Measurements from ENCODE around the gene OPRM1. TPM values are rescaled to one million over a fixed set of nuclear protein-coding genes. Genes with fewer than 3 reads are reported as not detected.

Gene OPRM1
- total RNA-seq, 1 donor from 2014 or later = not detected

DNA sequence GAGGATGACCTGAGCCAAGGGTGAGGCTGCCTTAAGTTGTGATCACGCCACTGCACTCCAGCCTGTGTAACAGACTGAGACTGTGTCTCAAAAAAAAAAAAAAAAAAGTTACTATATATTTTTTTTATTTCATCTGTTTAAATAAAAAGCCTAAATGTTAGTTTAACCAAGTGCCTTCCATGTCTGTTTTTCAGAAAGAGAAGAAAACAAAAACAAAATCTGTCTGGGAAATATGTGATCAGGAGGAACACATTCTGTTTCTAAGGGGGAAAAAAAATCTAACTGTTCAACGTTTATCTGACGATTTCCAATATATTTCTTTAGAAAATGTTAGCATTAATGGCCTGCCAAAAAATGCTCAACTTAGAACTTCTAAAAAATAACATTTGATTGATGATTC lies 170.5 kb downstream of the OPRM1 start:
- H3K27ac Mint-ChIP-seq (ENCODE audit: unreplicated experiment) = no peak overlapping the region
- no peaks in the 10 kb centered on the region for H3K36me3 Mint-ChIP-seq (ENCODE audit: low read depth)
- H3K4me3 Mint-ChIP-seq (ENCODE audit: unreplicated experiment) = no peak overlapping the region
- H3K4me1 Mint-ChIP-seq (ENCODE audit: low read depth) = no peaks in the 10 kb centered on the region
- no peaks in the 10 kb centered on the region for H3K27me3 Mint-ChIP-seq (ENCODE audit: low read depth)
- H3K9me3 Mint-ChIP-seq (ENCODE audit: low read depth) = no peaks in the 10 kb centered on the region
- no peak for DNase-seq (ENCODE audit: low spot score)
- TF ChIP-seq, protein P1, sequence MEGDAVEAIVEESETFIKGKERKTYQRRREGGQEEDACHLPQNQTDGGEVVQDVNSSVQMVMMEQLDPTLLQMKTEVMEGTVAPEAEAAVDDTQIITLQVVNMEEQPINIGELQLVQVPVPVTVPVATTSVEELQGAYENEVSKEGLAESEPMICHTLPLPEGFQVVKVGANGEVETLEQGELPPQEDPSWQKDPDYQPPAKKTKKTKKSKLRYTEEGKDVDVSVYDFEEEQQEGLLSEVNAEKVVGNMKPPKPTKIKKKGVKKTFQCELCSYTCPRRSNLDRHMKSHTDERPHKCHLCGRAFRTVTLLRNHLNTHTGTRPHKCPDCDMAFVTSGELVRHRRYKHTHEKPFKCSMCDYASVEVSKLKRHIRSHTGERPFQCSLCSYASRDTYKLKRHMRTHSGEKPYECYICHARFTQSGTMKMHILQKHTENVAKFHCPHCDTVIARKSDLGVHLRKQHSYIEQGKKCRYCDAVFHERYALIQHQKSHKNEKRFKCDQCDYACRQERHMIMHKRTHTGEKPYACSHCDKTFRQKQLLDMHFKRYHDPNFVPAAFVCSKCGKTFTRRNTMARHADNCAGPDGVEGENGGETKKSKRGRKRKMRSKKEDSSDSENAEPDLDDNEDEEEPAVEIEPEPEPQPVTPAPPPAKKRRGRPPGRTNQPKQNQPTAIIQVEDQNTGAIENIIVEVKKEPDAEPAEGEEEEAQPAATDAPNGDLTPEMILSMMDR (IDR thresholded peaks at IDR 0.05) = no peak

DNA sequence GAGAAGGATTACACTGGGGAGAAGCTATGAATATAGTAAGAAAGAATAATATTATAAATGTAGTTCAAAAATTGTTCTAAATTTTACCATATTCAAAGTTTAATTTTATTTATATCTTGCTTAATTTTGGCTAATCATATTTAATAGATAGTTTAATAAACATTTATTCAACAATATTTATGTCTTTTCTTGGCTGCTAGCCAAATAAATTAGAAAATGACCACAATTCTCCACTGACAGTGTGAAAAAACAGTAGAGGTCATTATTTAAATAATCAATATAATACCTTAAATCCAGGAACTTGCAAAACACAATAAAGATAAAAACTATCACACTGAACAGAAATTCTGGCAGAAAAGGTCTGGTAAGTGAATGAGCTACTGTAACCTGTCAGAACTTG lies 171.6 kb downstream of the OPRM1 start:
- Mint-ChIP-seq H3K27me3 (ENCODE audit: low read depth) (no peaks in the 10 kb centered on the region), H3K27ac (ENCODE audit: unreplicated experiment) (no peak overlapping the region), H3K36me3 (ENCODE audit: low read depth) (no peaks in the 10 kb centered on the region)

DNA sequence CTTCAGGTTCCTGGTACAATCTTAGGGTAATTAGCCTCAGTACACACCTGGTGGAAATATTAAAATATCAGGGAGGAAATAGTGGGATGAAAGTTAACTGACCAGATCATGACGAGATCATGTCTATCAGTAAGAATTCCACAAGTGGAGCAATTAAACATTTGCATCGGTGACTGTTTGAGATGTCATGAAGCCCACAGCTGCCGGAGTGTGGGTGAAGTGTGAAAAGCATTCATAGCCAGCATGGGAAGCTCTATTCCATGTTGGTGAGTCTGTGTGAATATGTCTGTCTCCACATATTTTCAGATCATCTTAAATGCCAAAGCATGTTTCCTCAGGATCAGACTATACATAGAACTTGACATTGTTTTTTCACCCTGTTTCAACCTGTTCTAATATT lies 174.7 kb downstream of the OPRM1 start:
- no peaks in the 10 kb centered on the region for H3K36me3 Mint-ChIP-seq (ENCODE audit: low read depth)
- H3K27me3 Mint-ChIP-seq (ENCODE audit: low read depth) = no peaks in the 10 kb centered on the region
- DNase-seq (ENCODE audit: low spot score) = no peak
- no peaks in the 10 kb centered on the region for H3K9me3 Mint-ChIP-seq (ENCODE audit: low read depth)
- H3K4me1 Mint-ChIP-seq (ENCODE audit: low read depth) = no peaks in the 10 kb centered on the region
- no peak overlapping the region for H3K27ac Mint-ChIP-seq (ENCODE audit: unreplicated experiment)
- TF ChIP-seq, protein P1 (IDR thresholded peaks at IDR 0.05) = no peak
- H3K4me3 Mint-ChIP-seq (ENCODE audit: unreplicated experiment) = no peak overlapping the region

More for the DNA sequence above, 171.6 kb downstream of the OPRM1 start:
- Mint-ChIP-seq H3K4me1 (ENCODE audit: low read depth) (no peaks in the 10 kb centered on the region), H3K9me3 (ENCODE audit: low read depth) (no peaks in the 10 kb centered on the region), H3K4me3 (ENCODE audit: unreplicated experiment) (no peak overlapping the region)
- no peak for DNase-seq (ENCODE audit: low spot score)
- TF ChIP-seq, protein P1 (IDR thresholded peaks at IDR 0.05) = no peak

DNA sequence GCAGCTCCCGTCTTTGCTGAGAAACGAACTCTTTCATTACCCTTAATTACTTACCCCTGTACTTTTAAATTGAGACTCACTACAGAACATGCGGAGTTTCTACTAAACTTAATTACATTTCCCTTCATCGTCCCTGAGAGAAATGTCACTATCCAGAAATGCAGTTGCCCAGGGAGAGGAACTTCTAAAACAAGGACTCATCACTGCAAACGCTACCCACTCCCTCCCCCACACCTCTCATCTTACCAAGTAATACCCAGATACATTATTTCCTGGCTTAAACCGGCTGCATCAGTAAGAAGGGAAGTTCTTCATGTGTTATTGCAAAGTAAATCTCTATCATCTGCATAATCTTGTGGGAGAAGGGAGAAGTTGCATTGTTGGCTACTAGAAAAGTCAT lies 179.3 kb downstream of the OPRM1 start:
- no peaks in the 10 kb centered on the region for H3K4me1 Mint-ChIP-seq (ENCODE audit: low read depth)
- no peak overlapping the region for H3K4me3 Mint-ChIP-seq (ENCODE audit: unreplicated experiment)
- no peak overlapping the region for H3K27ac Mint-ChIP-seq (ENCODE audit: unreplicated experiment)
- TF ChIP-seq, protein P1 (IDR thresholded peaks at IDR 0.05) = no peak
- H3K9me3 Mint-ChIP-seq (ENCODE audit: low read depth) = no peaks in the 10 kb centered on the region
- H3K27me3 Mint-ChIP-seq (ENCODE audit: low read depth) = peaks cover 5% of the 10 kb centered on the region
- no peak for DNase-seq (ENCODE audit: low spot score)
- no peaks in the 10 kb centered on the region for H3K36me3 Mint-ChIP-seq (ENCODE audit: low read depth)

DNA sequence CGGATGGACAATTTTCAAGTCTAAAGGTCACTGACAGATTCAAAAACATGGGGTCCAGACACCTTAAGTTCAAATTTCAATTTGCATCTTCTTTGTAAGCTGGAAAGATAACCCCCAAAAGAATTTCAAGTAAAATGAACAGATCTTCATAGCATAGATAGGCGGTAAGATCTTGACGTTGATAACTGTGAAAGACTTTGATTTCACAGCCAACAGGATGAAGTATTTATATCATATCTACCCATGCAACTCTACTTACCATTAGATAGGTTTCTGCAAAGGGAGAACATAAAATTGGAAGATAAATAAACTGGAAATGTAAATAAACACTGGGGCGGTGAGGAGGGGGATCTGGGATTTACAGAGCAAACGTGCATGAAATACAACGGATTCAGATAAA lies 179.7 kb downstream of the OPRM1 start:
- Mint-ChIP-seq H3K27ac (ENCODE audit: unreplicated experiment) (no peak overlapping the region), H3K4me3 (ENCODE audit: unreplicated experiment) (no peak overlapping the region), H3K27me3 (ENCODE audit: low read depth) (peaks cover 5% of the 10 kb centered on the region), H3K36me3 (ENCODE audit: low read depth) (no peaks in the 10 kb centered on the region), H3K4me1 (ENCODE audit: low read depth) (no peaks in the 10 kb centered on the region), H3K9me3 (ENCODE audit: low read depth) (no peaks in the 10 kb centered on the region)
- TF ChIP-seq, protein P1 (IDR thresholded peaks at IDR 0.05) = no peak
- no peak for DNase-seq (ENCODE audit: low spot score)

All from chondrocyte (in vitro differentiated cells).